ENCODE results near the gene PPFIBP1. TPM values are rescaled to one million over a fixed set of nuclear protein-coding genes. Genes with fewer than 3 reads are reported as not detected.
"Not testable (repeated sequence)": the region's sequence is repeated elsewhere in the genome, so short reads cannot be mapped to it uniquely, and the experiment has no call there.

Gene PPFIBP1
- total and polyA plus RNA-seq, 2 of the 4 experiments (the other 2 are of a cell fraction): 30.4 to 72.2 TPM

DNA sequence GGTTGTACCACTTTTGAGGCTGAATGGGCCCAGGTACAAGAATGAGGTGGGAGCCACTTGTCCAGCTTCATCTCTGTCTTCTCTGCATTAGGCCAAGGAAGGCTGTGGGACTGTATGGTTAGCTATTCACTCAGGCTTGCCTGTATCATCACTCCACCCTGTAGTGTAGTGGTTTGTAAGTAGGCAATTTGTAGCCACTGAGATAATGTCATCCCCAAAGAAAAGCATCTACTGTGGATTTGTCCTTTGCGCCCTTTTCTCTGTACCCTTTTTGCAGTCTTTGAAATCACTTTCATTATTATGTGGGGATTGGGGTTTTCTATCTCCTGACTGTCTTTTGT lies 57.3 kb downstream of the PPFIBP1 start:
- H3K27me3 ChIP-seq (ENCODE audit: control insufficient read depth, insufficient read depth, low read length); BruUV-seq (replicated peaks); DNase-seq; H3K4me2 ChIP-seq (ENCODE audit: low read depth, low read length); H2BK120ac ChIP-seq (ENCODE audit: low read depth, low read length); H2AFZ ChIP-seq (replicated peaks; ENCODE audit: low read length, poor library complexity); H3K14ac ChIP-seq (replicated peaks; ENCODE audit: low read depth, low read length); H3K27ac ChIP-seq (ENCODE audit: insufficient read depth, low read length); ATAC-seq (ENCODE audit: low read depth); H2BK5ac ChIP-seq (ENCODE audit: low read depth, low read length, poor library complexity, severe bottlenecking); H4K91ac ChIP-seq (ENCODE audit: insufficient read depth, low read depth, low read length); H3K9ac ChIP-seq (ENCODE audit: low read depth, low read length); dilution Hi-C loops (cut with HindIII; ENCODE audit: low sequenced_read_pairs, unreplicated experiment); H3K56ac ChIP-seq (ENCODE audit: extremely low read depth, insufficient read depth, low read length); H3K18ac ChIP-seq (ENCODE audit: low read depth, low read length); H3K9me3 ChIP-seq (ENCODE audit: control insufficient read depth, insufficient read depth, low read length); H2AK9ac ChIP-seq (replicated peaks; ENCODE audit: low read depth, low read length, poor library complexity); POLR2A ChIA-PET (ENCODE audit: unreplicated experiment); H4K20me1 ChIP-seq (ENCODE audit: insufficient read depth, low read length); intact Hi-C loops (cut with micrococcal nuclease); in situ Hi-C loops (cut with MboI; ENCODE audit: low sequenced_read_pairs); H3K4me3 ChIP-seq (ENCODE audit: insufficient read depth, low read depth, low read length); H2BK20ac ChIP-seq (ENCODE audit: low read depth, low read length): not testable (repeated sequence)
- peaks cover 12% of the 10 kb centered on the region for H3K36me3 ChIP-seq (ENCODE audit: control insufficient read depth, insufficient read depth, low read length)
- H3K4me1 ChIP-seq (ENCODE audit: control insufficient read depth, insufficient read depth, low read length): peaks cover 12% of the 10 kb centered on the region
- peak overlapping the region; percentile 4; the same call in 1 of the 2 replicates for H3K4ac ChIP-seq (ENCODE audit: low read depth, low read length)
- no CpG with 5 or more reads among the region's 1 CpG for WGBS, 2 experiments (ENCODE audit: extremely low coverage in 2 of 2, insufficient read length in 1 of 2)
- CTCF ChIA-PET: interaction anchor here (0.6 kb wide), 1 partner anchor 28 kb away, joined by 3 read pairs; no protein-coding TSS in a partner anchor
- peak overlapping the region; percentile 28; the same call in 1 of the 2 replicates for H2AK5ac ChIP-seq (ENCODE audit: low read depth, low read length)
- peak overlapping the region; percentile 6; the same call in 1 of the 2 replicates for H3K23ac ChIP-seq (ENCODE audit: low read depth, low read length)
- H4K8ac ChIP-seq (ENCODE audit: low read depth in 2 of 2, low read length in 2 of 2): peak overlapping the region in 1 of 2 experiments; percentile 26; a peak in 1 of 4 replicates
- 0 out of 3 replicates have a peak overlapping the region, but pooled peaks have one; percentile 29 for H2BK15ac ChIP-seq (ENCODE audit: low read depth, low read length)
- H4K5ac ChIP-seq (ENCODE audit: low read depth, low read length): peak overlapping the region; percentile 45; the same call in 1 of the 2 replicates
- peaks cover 14% of the 10 kb centered on the region for H3K9me1 ChIP-seq (ENCODE audit: insufficient read depth, low read length)
- peaks cover 47 to 84% of the 10 kb centered on the region in 2 experiments for H3K79me1 ChIP-seq (ENCODE audit: low read depth in 1 of 2, low read length in 2 of 2)

DNA sequence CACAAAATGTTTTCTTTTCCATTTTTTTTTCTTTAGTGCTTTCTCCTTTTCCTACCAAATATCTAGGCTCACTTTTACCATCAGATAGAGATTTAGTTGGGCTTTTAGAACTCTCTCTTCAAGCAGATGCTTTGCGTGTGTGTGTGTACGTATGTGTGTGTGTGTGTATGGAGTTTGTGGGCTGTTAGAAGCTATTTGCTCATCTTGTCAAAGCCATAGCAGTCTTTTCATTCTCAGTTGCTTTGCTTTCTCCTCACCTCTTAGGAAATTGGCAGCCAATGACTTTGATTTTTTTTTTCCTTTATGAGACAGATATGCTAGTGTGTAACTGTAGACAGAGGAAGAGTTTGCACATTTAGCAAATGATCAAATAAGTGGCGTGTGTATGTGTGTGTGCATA lies 57.8 kb downstream of the PPFIBP1 start:
- H3K56ac ChIP-seq (ENCODE audit: extremely low read depth, insufficient read depth, low read length); H2BK15ac ChIP-seq (ENCODE audit: low read depth, low read length); H2AK9ac ChIP-seq (replicated peaks; ENCODE audit: low read depth, low read length, poor library complexity); dilution Hi-C loops (cut with HindIII; ENCODE audit: low sequenced_read_pairs, unreplicated experiment); H3K27me3 ChIP-seq (ENCODE audit: control insufficient read depth, insufficient read depth, low read length); H2AK5ac ChIP-seq (ENCODE audit: low read depth, low read length); H2BK5ac ChIP-seq (ENCODE audit: low read depth, low read length, poor library complexity, severe bottlenecking); H3K18ac ChIP-seq (ENCODE audit: low read depth, low read length); in situ Hi-C loops (cut with MboI; ENCODE audit: low sequenced_read_pairs); ATAC-seq (ENCODE audit: low read depth); H3K9ac ChIP-seq (ENCODE audit: low read depth, low read length); H3K4me1 ChIP-seq (ENCODE audit: control insufficient read depth, insufficient read depth, low read length); H3K4ac ChIP-seq (ENCODE audit: low read depth, low read length); H3K4me2 ChIP-seq (ENCODE audit: low read depth, low read length); intact Hi-C loops (cut with micrococcal nuclease); POLR2A ChIA-PET (ENCODE audit: unreplicated experiment); H4K91ac ChIP-seq (ENCODE audit: insufficient read depth, low read depth, low read length); H3K27ac ChIP-seq (ENCODE audit: insufficient read depth, low read length); H4K5ac ChIP-seq (ENCODE audit: low read depth, low read length); H4K20me1 ChIP-seq (ENCODE audit: insufficient read depth, low read length); BruUV-seq (replicated peaks); H2BK120ac ChIP-seq (ENCODE audit: low read depth, low read length); H3K4me3 ChIP-seq (ENCODE audit: insufficient read depth, low read depth, low read length); H3K9me3 ChIP-seq (ENCODE audit: control insufficient read depth, insufficient read depth, low read length); H2AFZ ChIP-seq (replicated peaks; ENCODE audit: low read length, poor library complexity): not testable (repeated sequence)
- CTCF ChIA-PET: interaction anchor here (0.6 kb wide), 1 partner anchor 29 kb away, joined by 3 read pairs; no protein-coding TSS in a partner anchor
- Histone ChIP-seq H3K79me1 (ENCODE audit: low read depth in 1 of 2, low read length in 2 of 2) (peaks cover 47 to 81% of the 10 kb centered on the region in 2 experiments), H2BK20ac (ENCODE audit: low read depth, low read length) (peak overlapping the region; percentile 54; the same call in 1 of the 2 replicates), H4K8ac (ENCODE audit: low read depth in 2 of 2, low read length in 2 of 2) (peak overlapping the region in 1 of 2 experiments; percentile 61; a peak in 1 of 4 replicates), H3K36me3 (ENCODE audit: control insufficient read depth, insufficient read depth, low read length) (peaks cover 12% of the 10 kb centered on the region), H3K14ac (replicated peaks; ENCODE audit: low read depth, low read length) (0 out of 2 replicates have a peak overlapping the region, but pooled peaks have one; percentile 19), H3K23ac (ENCODE audit: low read depth, low read length) (peak overlapping the region; percentile 24; the same call in 1 of the 2 replicates), H3K9me1 (ENCODE audit: insufficient read depth, low read length) (peaks cover 14% of the 10 kb centered on the region)
- peak; percentile 40 for DNase-seq
- WGBS, 2 experiments (ENCODE audit: extremely low coverage in 2 of 2, insufficient read length in 1 of 2): no CpG with 5 or more reads among the region's 3 CpGs

All from IMR-90 (cell line).